CD1c-positive myeloid dendritic cell (primary cell): ENCODE results near the gene CHST4.
A peak's percentile ranks its signal among the peaks of the same experiment; 100 is the strongest.
"Not testable (repeated sequence)": the region's sequence is repeated elsewhere in the genome, so short reads cannot be mapped to it uniquely, and the experiment has no call there.

Experiments
- DNase-seq: peaks from one replicate; pipeline ENCODE4 v3.0.0-alpha.2; 2016; ENCODE audit errors: extremely low spot score

Gene CHST4

GRCh38 chr16:71524566-71525553 lies 1.4 kb upstream of the CHST4 start:
- no peak for DNase-seq

DNA sequence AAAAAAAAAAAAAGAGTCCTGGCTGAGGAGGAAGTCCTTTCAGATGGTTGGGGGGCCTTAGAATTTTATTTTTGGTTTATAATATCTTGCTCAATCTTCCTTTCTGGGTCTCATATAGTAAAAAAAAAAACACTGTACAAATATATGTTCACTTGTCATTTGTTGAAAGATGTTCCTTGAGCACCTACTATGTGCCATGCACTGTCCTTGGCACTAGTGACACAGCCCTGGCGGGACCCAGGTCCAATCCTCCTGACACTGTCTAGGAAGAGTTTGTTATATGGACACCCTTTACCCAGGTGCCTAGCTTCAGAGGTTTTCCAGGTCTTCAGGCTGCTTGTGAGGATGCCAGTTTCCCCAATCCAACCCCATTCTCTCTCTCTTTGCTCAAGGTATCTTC lies 2.0 kb downstream of the CHST4 start:
- no peak for DNase-seq

GRCh38 chr16:71528863-71529262 lies 2.6 kb downstream of the CHST4 start:
- no peak for DNase-seq

DNA sequence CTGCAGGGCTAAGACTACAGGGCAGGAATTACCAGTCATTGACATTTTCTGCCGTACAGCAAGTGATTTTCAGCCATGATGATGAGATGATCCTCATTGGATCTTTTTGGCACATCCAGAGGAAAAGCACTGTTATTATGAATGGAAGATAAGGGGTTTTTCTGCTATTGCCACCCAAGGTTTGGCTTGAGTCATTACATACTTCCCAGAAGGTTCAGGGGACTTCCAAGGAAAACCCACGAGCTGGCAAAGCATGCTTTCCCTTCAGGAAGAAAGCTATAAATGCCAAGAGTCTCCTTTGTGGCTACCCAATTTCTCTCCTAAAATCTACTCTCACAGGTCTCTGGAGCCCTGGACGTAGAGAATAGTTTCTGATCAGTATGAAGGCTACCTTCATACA lies 6.1 kb downstream of the CHST4 start:
- DNase-seq: no peak

GRCh38 chr16:71536752-71537499 lies 10.7 kb downstream of the CHST4 start:
- no peak for DNase-seq

DNA sequence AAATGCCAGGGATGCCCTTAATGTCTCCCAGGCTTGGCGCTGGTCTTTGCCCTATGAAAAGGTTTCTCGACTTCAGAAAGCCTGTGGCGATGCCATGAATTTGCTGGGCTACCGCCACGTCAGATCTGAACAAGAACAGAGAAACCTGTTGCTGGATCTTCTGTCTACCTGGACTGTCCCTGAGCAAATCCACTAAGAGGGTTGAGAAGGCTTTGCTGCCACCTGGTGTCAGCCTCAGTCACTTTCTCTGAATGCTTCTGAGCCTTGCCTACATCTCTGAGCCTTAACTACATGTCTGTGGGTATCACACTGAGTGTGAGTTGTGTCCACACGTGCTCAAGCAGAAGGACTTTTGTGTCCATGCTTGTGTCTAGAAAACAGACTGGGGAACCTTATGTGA lies 11.4 kb downstream of the CHST4 start:
- peak; percentile 31 for DNase-seq

DNA sequence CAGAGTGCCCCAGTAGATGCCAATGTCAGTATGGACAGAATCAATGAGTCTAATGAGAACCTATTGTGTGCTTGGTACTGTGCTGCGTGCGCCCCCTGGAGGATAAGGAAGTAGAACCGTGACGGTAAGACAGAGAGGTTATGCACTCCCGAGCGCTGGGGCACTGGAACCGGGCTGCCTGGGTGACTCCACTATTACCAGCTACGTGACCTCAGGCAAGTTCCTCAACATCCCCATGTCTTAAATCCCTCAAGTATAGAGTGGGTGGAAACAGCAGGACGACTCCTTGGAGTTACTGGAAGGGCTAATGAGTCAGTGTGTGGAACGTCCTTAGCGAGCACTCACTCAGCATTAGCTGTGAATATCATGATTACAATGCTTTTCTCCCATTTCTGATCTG lies 16.2 kb downstream of the CHST4 start:
- DNase-seq: peak; percentile 60

- no peak for DNase-seq
These were observed 20.9 kb downstream of the CHST4 start for GRCh38 chr16:71547168-71547567.

- DNase-seq: no peak
These were observed 26.7 kb downstream of the CHST4 start for GRCh38 chr16:71552698-71553503.

- no peak for DNase-seq
These were observed 29.1 kb downstream of the CHST4 start for GRCh38 chr16:71555230-71555891.

GRCh38 chr16:71557299-71557698 lies 31.1 kb downstream of the CHST4 start:
- DNase-seq: no peak

- no peak for DNase-seq
These were observed 31.8 kb downstream of the CHST4 start for GRCh38 chr16:71557954-71558582.

DNA sequence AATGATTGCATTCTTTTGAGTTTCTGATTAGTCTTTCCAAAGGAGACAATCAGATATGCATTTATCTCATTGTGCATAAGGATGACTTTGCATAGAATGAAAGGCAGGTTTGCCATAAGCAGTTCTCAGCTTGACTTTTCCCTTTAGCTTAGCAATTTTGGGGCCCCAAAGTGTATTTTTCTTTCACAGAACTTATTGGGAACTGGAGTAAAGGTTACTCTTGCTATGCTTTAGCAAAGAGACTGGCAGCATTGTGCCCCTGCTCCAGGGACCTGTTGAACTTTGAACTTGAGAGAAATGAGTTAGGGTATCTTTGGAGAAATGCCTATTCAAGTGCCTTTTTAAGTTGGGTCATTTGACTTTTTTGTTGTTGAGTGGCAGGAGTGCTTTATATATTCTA lies 33.6 kb downstream of the CHST4 start:
- no peak for DNase-seq

DNA sequence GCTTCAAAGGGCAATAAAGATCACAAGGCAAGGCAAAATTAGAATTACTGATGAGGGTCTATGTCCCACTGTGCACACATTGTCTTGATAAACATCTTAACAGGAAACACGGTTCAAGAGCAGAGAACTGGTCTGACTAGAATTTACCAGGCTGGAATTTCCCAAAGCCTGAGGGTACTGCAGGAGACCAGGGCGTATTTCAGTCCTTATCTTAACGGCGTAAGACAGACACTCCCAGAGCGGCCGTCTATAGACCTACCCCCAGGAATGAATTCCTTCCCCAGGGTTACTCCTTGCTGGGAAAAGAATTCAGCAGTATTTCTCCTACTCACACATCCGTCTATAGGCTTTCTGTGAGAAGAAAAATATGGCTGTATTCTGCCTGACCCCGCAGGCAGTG lies 35.7 kb downstream of the CHST4 start:
- not testable (repeated sequence) for DNase-seq

DNA sequence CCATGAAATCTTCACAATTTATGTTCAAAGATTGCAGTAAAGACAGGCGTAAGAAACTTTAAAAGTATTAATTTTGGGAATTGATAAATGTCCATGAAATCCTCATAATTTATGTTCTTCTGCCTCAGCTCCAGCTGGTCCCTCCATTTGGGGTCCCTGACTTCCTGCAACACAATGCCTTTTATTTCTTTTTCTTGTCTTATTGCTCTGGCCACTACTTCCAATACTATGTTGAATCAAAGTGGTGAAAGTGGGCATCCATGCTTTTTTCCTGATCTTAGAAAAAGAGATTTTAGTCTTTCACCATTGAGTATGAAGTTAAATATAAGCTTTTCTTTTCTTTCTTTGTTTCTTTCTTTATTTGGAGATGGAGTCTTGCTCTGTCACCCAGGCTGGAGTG lies 36.3 kb downstream of the CHST4 start:
- DNase-seq: no peak

- DNase-seq: peak; percentile 92
These were observed 38.2 kb downstream of the CHST4 start for GRCh38 chr16:71564335-71564967.

GRCh38 chr16:71565812-71566700 lies 39.8 kb downstream of the CHST4 start:
- peak; percentile 33 for DNase-seq

- DNase-seq: no peak
These were observed 41.7 kb downstream of the CHST4 start for GRCh38 chr16:71567931-71568330.

DNA sequence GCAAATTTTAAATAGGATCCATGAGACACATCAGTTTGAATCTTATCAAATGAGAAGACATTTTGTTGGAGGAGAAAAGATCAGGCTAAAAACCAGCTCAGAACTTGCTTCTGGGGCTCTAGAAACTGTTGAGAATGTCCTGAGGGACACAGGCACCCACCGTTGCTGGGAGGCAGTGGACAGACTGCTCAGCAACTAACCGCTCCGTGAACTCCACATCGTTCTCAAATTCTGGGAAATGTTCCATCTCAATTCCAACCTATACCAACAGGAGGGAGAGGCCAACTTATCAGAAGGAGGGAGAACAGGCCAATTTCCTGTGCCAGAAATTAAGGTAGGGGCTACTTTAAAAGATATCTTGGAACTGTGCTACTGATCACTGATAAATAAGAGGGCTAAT lies 42.3 kb downstream of the CHST4 start:
- no peak for DNase-seq
